Neural cell (in vitro differentiated cells): ENCODE data around the gene CREB1. TPM values are rescaled to one million over a fixed set of nuclear protein-coding genes. Genes with fewer than 3 reads are reported as not detected.

ENCODE experiments used
- H2AFZ ChIP-seq: fragments of 200-600, 300-800 bp; sonication (generic), shearing (Covaris generic); 2 replicates; pipeline ENCODE4 v1.6.0; 2014; ENCODE audit warnings: low read depth, mild to moderate bottlenecking, antibody characterized with exemption, low read length, moderate library complexity
- H3F3A ChIP-seq: fragments of 200-600 bp; shearing (Covaris generic); 2 replicates; pipeline ENCODE4 v1.6.1; 2016; ENCODE audit warnings: mild to moderate bottlenecking, moderate library complexity, mixed read lengths, antibody characterized with exemption, low read length; ENCODE audit not compliant: insufficient read depth, poor library complexity, severe bottlenecking
- H3K27ac ChIP-seq: fragments of 200-600, 300-800 bp; sonication (generic), shearing (Covaris generic); 2 replicates; pipeline ENCODE4 v1.5.1; 2014; ENCODE audit warnings: mild to moderate bottlenecking, low read length, moderate library complexity
- H3K27me3 ChIP-seq: fragments of 300-800, 200-600 bp; sonication (generic), shearing (Covaris generic); 2 replicates; pipeline ENCODE4 v1.6.0; 2014; ENCODE audit warnings: mild to moderate bottlenecking, low read depth, low read length, moderate library complexity; ENCODE audit not compliant: insufficient read depth
- H3K36me3 ChIP-seq: fragments of 300-800, 200-600 bp; sonication (generic), shearing (Covaris generic); 2 replicates; pipeline ENCODE4 v1.5.1; 2014; ENCODE audit warnings: mild to moderate bottlenecking, antibody characterized with exemption, low read length, moderate library complexity; ENCODE audit not compliant: insufficient read depth
- H3K4me2 ChIP-seq: fragments of 300-800, 200-600 bp; sonication (generic), shearing (Covaris generic); 2 replicates; pipeline ENCODE4 v1.6.0; 2014; ENCODE audit warnings: mild to moderate bottlenecking, low read length
- H3K4me3 ChIP-seq: fragments of 300-800, 200-600 bp; sonication (generic), shearing (Covaris generic); 2 replicates; pipeline ENCODE4 v1.5.1; 2014; ENCODE audit warnings: mild to moderate bottlenecking, low read length, moderate library complexity
- H3K79me2 ChIP-seq: fragments of 200-600 bp; shearing (Covaris generic); replicated peaks from 2 replicates; pipeline ENCODE4 v1.6.0; 2014; ENCODE audit warnings: mild to moderate bottlenecking, low read length, moderate library complexity; ENCODE audit not compliant: insufficient read depth
- H3K9ac ChIP-seq: fragments of 300-800, 200-600 bp; sonication (generic), shearing (Covaris generic); 2 replicates; pipeline ENCODE4 v1.6.1; 2016; ENCODE audit warnings: mild to moderate bottlenecking, low read length, mixed read lengths
- H3K9me2 ChIP-seq: fragments of 200-600 bp; shearing (Covaris generic); 2 replicates; pipeline ENCODE4 v1.6.1; 2016; ENCODE audit warnings: mild to moderate bottlenecking, low read length, mixed read lengths; ENCODE audit not compliant: insufficient read depth
- H3K9me3 ChIP-seq: fragments of 200-600, 300-800 bp; sonication (generic), shearing (Covaris generic); 2 replicates; pipeline ENCODE4 v1.6.1; 2016; ENCODE audit warnings: mild to moderate bottlenecking, mixed run types, low read length, moderate library complexity, mixed read lengths
- H4K20me1 ChIP-seq: fragments of 200-600 bp; shearing (Covaris generic); 2 replicates; pipeline ENCODE4 v1.6.1; 2016; ENCODE audit warnings: mild to moderate bottlenecking, mixed run types; ENCODE audit not compliant: insufficient read depth
- EP300 ChIP-seq: fragments of 450-650 bp; conservative IDR thresholded peaks from 2 replicates; pipeline ENCODE4 v1.6.1; 2014; ENCODE audit warnings: antibody characterized with exemption, mild to moderate bottlenecking, moderate library complexity; ENCODE audit not compliant: poor library complexity, severe bottlenecking
- EZH2 ChIP-seq: fragments of 200-600, 300-800 bp; shearing (Covaris generic), sonication (generic); IDR thresholded peaks from 2 replicates; pipeline ENCODE4 v1.6.1; 2014; ENCODE audit warnings: antibody characterized with exemption, low read length, borderline replicate concordance, mild to moderate bottlenecking; ENCODE audit not compliant: insufficient read depth, poor library complexity, severe bottlenecking
- MXI1 ChIP-seq: fragments of 450-650 bp; conservative IDR thresholded peaks from 2 replicates; pipeline ENCODE4 v1.6.1; 2014; ENCODE audit warnings: antibody characterized with exemption, mild to moderate bottlenecking; ENCODE audit not compliant: poor library complexity, severe bottlenecking
- POLR2AphosphoS5 ChIP-seq: IDR thresholded peaks from 2 replicates; pipeline ENCODE4 v1.6.1; 2012
- RAD21 ChIP-seq: fragments of 450-650 bp; conservative IDR thresholded peaks from 2 replicates; pipeline ENCODE4 v1.6.1; 2014; ENCODE audit warnings: antibody characterized with exemption, mild to moderate bottlenecking, moderate library complexity
- SMC3 ChIP-seq: fragments of 450-650 bp; conservative IDR thresholded peaks from 2 replicates; pipeline ENCODE4 v1.6.1; 2014; ENCODE audit warnings: antibody characterized with exemption, mild to moderate bottlenecking, moderate library complexity; ENCODE audit not compliant: poor library complexity
- TAF1 ChIP-seq: IDR thresholded peaks from 2 replicates; pipeline ENCODE4 v1.6.1; 2012; ENCODE audit warnings: low read depth
- polyA plus RNA-seq: library from polyadenylated mRNA; depleted of rRNA; stranded (reverse); fragments of >200 nt; gene quantifications from 2 replicates; pipeline ENCODE4 v1.2.3, GENCODE V29; 2014
- TF ChIP-seq, protein P1 (sequence below): fragments of 450-650 bp; IDR thresholded peaks from 2 replicates; pipeline ENCODE4 v1.5.1; 2014; ENCODE audit warnings: antibody characterized with exemption, mild to moderate bottlenecking, moderate library complexity; ENCODE audit not compliant: poor library complexity, severe bottlenecking
- TF ChIP-seq, protein P2 (sequence below): IDR thresholded peaks from 2 replicates; pipeline ENCODE4 v1.6.1; 2012; ENCODE audit warnings: borderline replicate concordance

CREB1 gene
- polyA plus RNA-seq, 1 donor from 2014 or later, result 38.7 TPM

DNA sequence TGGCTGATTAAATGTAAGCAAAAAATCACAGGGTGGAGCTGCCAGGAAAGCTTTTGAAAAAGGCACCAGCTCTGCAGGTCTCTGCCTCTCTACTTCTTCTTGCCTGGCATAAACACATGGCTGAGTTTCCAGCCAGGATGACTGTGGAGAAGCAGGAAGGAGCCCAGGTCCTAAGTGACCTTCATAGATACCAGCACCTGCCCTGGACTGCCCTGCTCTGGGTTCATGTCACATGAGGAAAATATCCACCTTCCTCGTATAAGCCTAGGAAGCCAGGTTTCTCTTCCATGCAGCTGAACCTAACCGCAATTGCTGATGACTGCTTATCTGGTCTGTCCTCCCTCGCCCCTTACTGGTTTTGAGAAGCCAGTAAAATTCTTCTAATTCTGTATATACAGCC lies 47.8 kb upstream of the CREB1 start:
- TF ChIP-seq, protein P1, sequence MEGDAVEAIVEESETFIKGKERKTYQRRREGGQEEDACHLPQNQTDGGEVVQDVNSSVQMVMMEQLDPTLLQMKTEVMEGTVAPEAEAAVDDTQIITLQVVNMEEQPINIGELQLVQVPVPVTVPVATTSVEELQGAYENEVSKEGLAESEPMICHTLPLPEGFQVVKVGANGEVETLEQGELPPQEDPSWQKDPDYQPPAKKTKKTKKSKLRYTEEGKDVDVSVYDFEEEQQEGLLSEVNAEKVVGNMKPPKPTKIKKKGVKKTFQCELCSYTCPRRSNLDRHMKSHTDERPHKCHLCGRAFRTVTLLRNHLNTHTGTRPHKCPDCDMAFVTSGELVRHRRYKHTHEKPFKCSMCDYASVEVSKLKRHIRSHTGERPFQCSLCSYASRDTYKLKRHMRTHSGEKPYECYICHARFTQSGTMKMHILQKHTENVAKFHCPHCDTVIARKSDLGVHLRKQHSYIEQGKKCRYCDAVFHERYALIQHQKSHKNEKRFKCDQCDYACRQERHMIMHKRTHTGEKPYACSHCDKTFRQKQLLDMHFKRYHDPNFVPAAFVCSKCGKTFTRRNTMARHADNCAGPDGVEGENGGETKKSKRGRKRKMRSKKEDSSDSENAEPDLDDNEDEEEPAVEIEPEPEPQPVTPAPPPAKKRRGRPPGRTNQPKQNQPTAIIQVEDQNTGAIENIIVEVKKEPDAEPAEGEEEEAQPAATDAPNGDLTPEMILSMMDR, result no peak
- TF ChIP-seq EP300 (no peak), TAF1 (no peak), RAD21 (no peak), POLR2AphosphoS5 (no peak), MXI1 (no peak), EZH2 (no peak), SMC3 (no peak)
- TF ChIP-seq, protein P2, sequence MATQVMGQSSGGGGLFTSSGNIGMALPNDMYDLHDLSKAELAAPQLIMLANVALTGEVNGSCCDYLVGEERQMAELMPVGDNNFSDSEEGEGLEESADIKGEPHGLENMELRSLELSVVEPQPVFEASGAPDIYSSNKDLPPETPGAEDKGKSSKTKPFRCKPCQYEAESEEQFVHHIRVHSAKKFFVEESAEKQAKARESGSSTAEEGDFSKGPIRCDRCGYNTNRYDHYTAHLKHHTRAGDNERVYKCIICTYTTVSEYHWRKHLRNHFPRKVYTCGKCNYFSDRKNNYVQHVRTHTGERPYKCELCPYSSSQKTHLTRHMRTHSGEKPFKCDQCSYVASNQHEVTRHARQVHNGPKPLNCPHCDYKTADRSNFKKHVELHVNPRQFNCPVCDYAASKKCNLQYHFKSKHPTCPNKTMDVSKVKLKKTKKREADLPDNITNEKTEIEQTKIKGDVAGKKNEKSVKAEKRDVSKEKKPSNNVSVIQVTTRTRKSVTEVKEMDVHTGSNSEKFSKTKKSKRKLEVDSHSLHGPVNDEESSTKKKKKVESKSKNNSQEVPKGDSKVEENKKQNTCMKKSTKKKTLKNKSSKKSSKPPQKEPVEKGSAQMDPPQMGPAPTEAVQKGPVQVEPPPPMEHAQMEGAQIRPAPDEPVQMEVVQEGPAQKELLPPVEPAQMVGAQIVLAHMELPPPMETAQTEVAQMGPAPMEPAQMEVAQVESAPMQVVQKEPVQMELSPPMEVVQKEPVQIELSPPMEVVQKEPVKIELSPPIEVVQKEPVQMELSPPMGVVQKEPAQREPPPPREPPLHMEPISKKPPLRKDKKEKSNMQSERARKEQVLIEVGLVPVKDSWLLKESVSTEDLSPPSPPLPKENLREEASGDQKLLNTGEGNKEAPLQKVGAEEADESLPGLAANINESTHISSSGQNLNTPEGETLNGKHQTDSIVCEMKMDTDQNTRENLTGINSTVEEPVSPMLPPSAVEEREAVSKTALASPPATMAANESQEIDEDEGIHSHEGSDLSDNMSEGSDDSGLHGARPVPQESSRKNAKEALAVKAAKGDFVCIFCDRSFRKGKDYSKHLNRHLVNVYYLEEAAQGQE, result no peak
- no peak overlapping the region for H3K4me2 ChIP-seq
- H3K9me3 ChIP-seq, result no peaks in the 10 kb centered on the region
- no peak overlapping the region for H2AFZ ChIP-seq
- no peak overlapping the region for H3K27ac ChIP-seq
- no peaks in the 10 kb centered on the region for H3K36me3 ChIP-seq
- H3K9ac ChIP-seq, result no peak overlapping the region
- no peaks in the 10 kb centered on the region for H4K20me1 ChIP-seq
- H3K27me3 ChIP-seq, result no peaks in the 10 kb centered on the region
- H3F3A ChIP-seq, result no peaks in the 10 kb centered on the region
- H3K4me3 ChIP-seq, result no peak overlapping the region
- no peaks in the 10 kb centered on the region for H3K9me2 ChIP-seq
- no peaks in the 10 kb centered on the region for H3K79me2 ChIP-seq

DNA sequence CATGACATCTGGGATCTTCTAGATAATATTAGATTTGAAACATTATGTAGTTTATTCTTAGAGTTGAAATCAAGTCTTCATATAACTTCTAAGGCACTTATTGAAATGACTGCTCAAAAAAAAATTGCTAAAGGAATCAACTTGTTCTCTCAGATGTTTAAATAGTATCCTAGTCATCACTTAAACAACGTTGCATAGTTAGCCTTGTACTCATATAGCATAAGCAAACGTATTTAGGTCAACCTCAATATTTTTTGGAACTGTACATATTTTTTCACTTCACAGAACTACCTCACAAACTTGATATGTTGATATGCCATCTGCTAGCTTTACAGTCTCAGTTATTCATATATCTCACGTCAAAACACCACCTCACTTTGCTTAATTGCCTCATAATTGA lies 47.1 kb upstream of the CREB1 start:
- Histone ChIP-seq H3F3A (no peaks in the 10 kb centered on the region), H3K4me3 (no peak overlapping the region), H3K27me3 (no peaks in the 10 kb centered on the region), H3K36me3 (no peaks in the 10 kb centered on the region), H3K9ac (no peak overlapping the region), H2AFZ (no peak overlapping the region), H3K9me2 (no peaks in the 10 kb centered on the region), H3K79me2 (no peaks in the 10 kb centered on the region), H4K20me1 (no peaks in the 10 kb centered on the region), H3K9me3 (no peaks in the 10 kb centered on the region), H3K4me2 (no peak overlapping the region), H3K27ac (no peak overlapping the region)
- TF ChIP-seq RAD21, result no peak
- no peak for TF ChIP-seq TAF1
- no peak for TF ChIP-seq POLR2AphosphoS5
- TF ChIP-seq, protein P1, result no peak
- TF ChIP-seq, protein P2, result no peak
- TF ChIP-seq EZH2, result no peak
- TF ChIP-seq MXI1, result no peak
- no peak for TF ChIP-seq SMC3
- TF ChIP-seq EP300, result no peak
